PC-9 (cell line): ENCODE data around the gene TNFRSF12A. TPM values are rescaled to one million over a fixed set of nuclear protein-coding genes. Genes with fewer than 3 reads are reported as not detected.

Experiments used
- BruUV-seq: library from RNA; stranded (reverse); fragments of 400-500 nt; replicated peaks from 2 replicates; lab custom pipeline; 2021; lab: Mats Ljungman, UMichigan
- CTCF ChIA-PET: fragments of 300-600 bp; sonication (Branson Sonifier 250); formaldehyde crosslinking; loops from one replicate; lab custom pipeline; 2022; ENCODE audit warnings: antibody characterized with exemption; lab: Charles Lee
- POLR2A ChIA-PET: fragments of 300-600 bp; sonication (Branson Sonifier 250); formaldehyde crosslinking; loops from one replicate; lab custom pipeline; 2022; ENCODE audit warnings: antibody characterized with exemption; ENCODE audit not compliant: unreplicated experiment; lab: Charles Lee
- DNase-seq, 2 experiments: peaks; one replicate each; pipeline versions ENCODE4 v3.0.0 to v3.0.0-alpha.2; 2015 to 2022; ENCODE audit warnings: mixed read lengths in 1 of 2
- H2AFZ ChIP-seq: fragments of 200-600 bp; sonication (generic); 2 replicates; pipeline ENCODE4 v1.8.1; 2017; ENCODE audit warnings: antibody characterized with exemption
- H3F3A ChIP-seq: fragments of 200-600 bp; sonication (generic); 2 replicates; pipeline ENCODE4 v1.8.1; 2017; ENCODE audit warnings: antibody characterized with exemption, mild to moderate bottlenecking, low read depth; ENCODE audit not compliant: insufficient read depth
- H3K27ac ChIP-seq: fragments of 200-600 bp; sonication (generic); 2 replicates; pipeline ENCODE4 v1.6.1; 2016; ENCODE audit warnings: mixed run types
- H3K27me3 ChIP-seq: fragments of 200-600 bp; sonication (generic); 2 replicates; pipeline ENCODE4 v1.6.1; 2016; ENCODE audit warnings: low read depth, mixed run types; ENCODE audit not compliant: insufficient read depth
- H3K36me3 ChIP-seq: fragments of 200-600 bp; sonication (generic); 2 replicates; pipeline ENCODE4 v1.6.1; 2016; ENCODE audit warnings: low read depth, mixed run types
- H3K4me1 ChIP-seq: fragments of 200-600 bp; sonication (generic); replicated peaks from 2 replicates; pipeline ENCODE4 v1.6.1; 2016; ENCODE audit warnings: mixed run types; ENCODE audit not compliant: insufficient read depth
- H3K4me2 ChIP-seq: fragments of 200-600 bp; sonication (generic); 2 replicates; pipeline ENCODE4 v1.6.1; 2017; ENCODE audit warnings: mixed run types
- H3K4me3 ChIP-seq: fragments of 200-600 bp; sonication (generic); 2 replicates; pipeline ENCODE4 v1.6.1; 2016; ENCODE audit warnings: mixed run types
- H3K79me2 ChIP-seq: fragments of 200-600 bp; sonication (generic); 2 replicates; pipeline ENCODE4 v1.6.1; 2017; ENCODE audit warnings: low read depth, mixed run types
- H3K9me2 ChIP-seq: fragments of 200-600 bp; sonication (generic); 2 replicates; pipeline ENCODE4 v1.8.1; 2017; ENCODE audit warnings: mild to moderate bottlenecking; ENCODE audit not compliant: insufficient read depth
- H3K9me3 ChIP-seq: fragments of 200-600 bp; sonication (generic); 2 replicates; pipeline ENCODE4 v1.8.1; 2016; ENCODE audit warnings: low read depth; ENCODE audit not compliant: insufficient read depth
- H4K20me1 ChIP-seq: fragments of 200-600 bp; sonication (generic); 2 replicates; pipeline ENCODE4 v1.8.1; 2017; ENCODE audit not compliant: insufficient read depth
- CTCF ChIP-seq: fragments of 200-600 bp; sonication (generic); conservative IDR thresholded peaks from 2 replicates; pipeline ENCODE4 v1.6.1; 2017; ENCODE audit warnings: mixed run types, antibody characterized with exemption, mild to moderate bottlenecking, moderate library complexity
- EZH2 ChIP-seq: fragments of 200-600 bp; sonication (generic); IDR thresholded peaks from 2 replicates; pipeline ENCODE4 v1.8.0; 2017; ENCODE audit warnings: antibody characterized with exemption, low read depth
- intact Hi-C: fragments of 100-400 bp; cut with micrococcal nuclease; formaldehyde crosslinking; loops from one replicate; pipeline ENCODE4 v1.10.0; 2022; ENCODE audit not compliant: unreplicated experiment
- total RNA-seq: library from RNA; stranded (reverse); gene quantifications from 2 replicates; pipeline ENCODE4 v1.2.3, GENCODE V29; 2021

The TNFRSF12A gene
- total RNA-seq, 1 experiment from 2014 or later = 226 TPM

- peaks cover 12% of the 10 kb centered on the region; the same call in 1 of the 2 replicates for H3K79me2 ChIP-seq
- intact Hi-C loops = loop anchor here (1.0 to 2.0 kb wide), 3 partner anchors 9 to 54 kb away; no protein-coding TSS in a partner anchor
- H3K27ac ChIP-seq = no peak overlapping the region
- DNase-seq = peak in 1 of 2 experiments; percentile 67
- H3K9me3 ChIP-seq = no peaks in the 10 kb centered on the region
- no peaks in the 10 kb centered on the region for H3K36me3 ChIP-seq
- TF ChIP-seq EZH2 (no peak), CTCF (no peak)
- no peaks in the 10 kb centered on the region for H4K20me1 ChIP-seq
- ChIA-PET CTCF (interaction anchor here (0.6 to 1.6 kb wide), 7 partner anchors 8 to 125 kb away, joined by 3 to 15 read pairs (median 4); partner anchors contain the start of genes CLDN9, HCFC1R1, THOC6 and TNFRSF12A), POLR2A (interaction anchor here (0.6 to 3.2 kb wide), 3 partner anchors 9 to 23 kb away, joined by 8 to 87 read pairs (median 9); partner anchors contain the start of genes HCFC1R1, THOC6 and TNFRSF12A)
- no peak overlapping the region for H3K4me3 ChIP-seq
- no peaks in the 10 kb centered on the region for H3K27me3 ChIP-seq
- no peak overlapping the region for H3K4me2 ChIP-seq
- H3K9me2 ChIP-seq = no peaks in the 10 kb centered on the region
- peaks cover 32% of the 10 kb centered on the region for H3F3A ChIP-seq
- H2AFZ ChIP-seq = no peak overlapping the region
- H3K4me1 ChIP-seq = peaks cover 38% of the 10 kb centered on the region
- no TSS peak for BruUV-seq
Measured at GRCh38 chr16:3004319-3004718, 15.8 kb upstream of the TNFRSF12A start.

GRCh38 chr16:3004781-3005284 lies 15.3 kb upstream of the TNFRSF12A start:
- H3K79me2 ChIP-seq = peaks cover 12% of the 10 kb centered on the region; the same call in 1 of the 2 replicates
- H3K27ac ChIP-seq = peak overlapping the region; percentile 51
- peak; percentile 74 to 78 for DNase-seq
- peak overlapping the region; percentile 68 for H2AFZ ChIP-seq
- TF ChIP-seq CTCF (no peak), EZH2 (no peak)
- H3K4me2 ChIP-seq = peak overlapping the region; percentile 67
- POLR2A ChIA-PET = interaction anchor here (3.2 kb wide), 1 partner anchor 17 kb away, joined by 87 read pairs; the partner anchor contains the start of genes HCFC1R1, THOC6 and TNFRSF12A
- H3F3A ChIP-seq = peaks cover 36% of the 10 kb centered on the region
- no peaks in the 10 kb centered on the region for H3K27me3 ChIP-seq
- peak overlapping the region; percentile 55 for H3K4me3 ChIP-seq
- CTCF ChIA-PET = interaction anchor here (0.6 to 1.6 kb wide), 5 partner anchors 15 to 40 kb away, joined by 3 to 15 read pairs (median 5); partner anchors contain the start of gene TNFRSF12A
- H3K9me2 ChIP-seq = no peaks in the 10 kb centered on the region
- H3K9me3 ChIP-seq = no peaks in the 10 kb centered on the region
- BruUV-seq = TSS peak; percentile 61
- peaks cover 42% of the 10 kb centered on the region for H3K4me1 ChIP-seq
- H3K36me3 ChIP-seq = no peaks in the 10 kb centered on the region
- H4K20me1 ChIP-seq = no peaks in the 10 kb centered on the region
- intact Hi-C loops = loop anchor here (1.0 to 2.0 kb wide), 3 partner anchors 10 to 54 kb away; no protein-coding TSS in a partner anchor

- Histone ChIP-seq H3K4me1 (peaks cover 65% of the 10 kb centered on the region), H3K9me3 (no peaks in the 10 kb centered on the region), H2AFZ (no peak overlapping the region), H3F3A (peaks cover 54% of the 10 kb centered on the region), H4K20me1 (no peaks in the 10 kb centered on the region), H3K4me2 (peak overlapping the region; percentile 72), H3K27ac (no peak overlapping the region), H3K9me2 (no peaks in the 10 kb centered on the region), H3K4me3 (no peak overlapping the region), H3K79me2 (peaks cover 12% of the 10 kb centered on the region; the same call in 1 of the 2 replicates), H3K36me3 (no peaks in the 10 kb centered on the region), H3K27me3 (no peaks in the 10 kb centered on the region)
- ChIA-PET CTCF (interaction anchor here (0.5 to 1.1 kb wide), 4 partner anchors 14 to 21 kb away, joined by 3 to 6 read pairs (median 3); no protein-coding TSS in a partner anchor), POLR2A (interaction anchor here (0.6 kb wide), 1 partner anchor 16 kb away, joined by 3 read pairs; no protein-coding TSS in a partner anchor)
- no peak for DNase-seq
- TF ChIP-seq CTCF = no peak
- no peak for TF ChIP-seq EZH2
- intact Hi-C loops = no loop called here
- no TSS peak for BruUV-seq
Measured at GRCh38 chr16:3007059-3007956, 12.9 kb upstream of the TNFRSF12A start.
